Thymus (tissue), 11 donors: Measurements from ENCODE around the gene NCAM1. TPM values are rescaled to one million over a fixed set of nuclear protein-coding genes. Genes with fewer than 3 reads are reported as not detected.

ENCODE experiments used
- DNase-seq, 9 donors: peaks; one replicate each; pipeline ENCODE4 v3.0.0-alpha.2; 2013; ENCODE audit warnings: low spot score in 9 of 9, low read depth in 6 of 9, missing footprints in 1 of 9
- H3K27ac ChIP-seq, 2 donors: one replicate each; pipeline ENCODE4 v1.5.1; 2013; ENCODE audit warnings: control low read depth in 1 of 2, low read depth in 1 of 2, low read length in 1 of 2, mild to moderate bottlenecking in 1 of 2, moderate library complexity in 1 of 2
- H3K27me3 ChIP-seq, 2 donors: one replicate each; pipeline ENCODE4 v1.5.1; 2013; ENCODE audit warnings: low read length in 1 of 2; ENCODE audit not compliant: control insufficient read depth in 2 of 2, insufficient read depth in 1 of 2
- H3K36me3 ChIP-seq, 2 donors: one replicate each; pipeline ENCODE4 v1.5.1; 2013; ENCODE audit warnings: low read length in 1 of 2, mild to moderate bottlenecking in 1 of 2, moderate library complexity in 1 of 2; ENCODE audit not compliant: control insufficient read depth in 2 of 2, insufficient read depth in 2 of 2
- H3K4me1 ChIP-seq, 2 donors: one replicate each; pipeline ENCODE4 v1.5.1; 2013; ENCODE audit warnings: low read length in 2 of 2; ENCODE audit not compliant: control insufficient read depth in 2 of 2, insufficient read depth in 2 of 2
- H3K4me3 ChIP-seq, 2 donors: one replicate each; pipeline ENCODE4 v1.5.1; 2013; ENCODE audit warnings: low read length in 2 of 2, control low read depth in 1 of 2, mild to moderate bottlenecking in 1 of 2
- H3K9me3 ChIP-seq, 2 donors: one replicate each; pipeline ENCODE4 v1.5.1; 2013; ENCODE audit warnings: low read length in 1 of 2, mild to moderate bottlenecking in 1 of 2; ENCODE audit not compliant: control insufficient read depth in 2 of 2, insufficient read depth in 1 of 2
- WGBS: extraction: QIAGEN DNeasy Blood & Tissue Kit; methylation state at CpG from one replicate; pipeline ENCODE4 v1.1.7; 2013; 5-methylcytosine and 5-hydroxymethylcytosine counted together
- polyA plus RNA-seq: library from polyadenylated mRNA; stranded (reverse); fragments of 200-250 nt; gene quantifications from one replicate; pipeline ENCODE4 v1.2.3, GENCODE V29; 2013
- total RNA-seq: library from RNA; stranded (reverse); fragments of 120-200 nt; gene quantifications from one replicate; pipeline ENCODE4 v1.2.4, GENCODE V29; 2013
- donor health status: healthy.

Gene NCAM1
- total and polyA plus RNA-seq, 2 donors = 0.47 to 0.68 TPM

- WGBS = 98% methylated on average over 5 of the region's 5 CpGs
- Histone ChIP-seq H3K27me3 (no peaks in the 10 kb centered on the region), H3K4me3 (no peak overlapping the region), H3K36me3 (peaks cover 0 to 5% of the 10 kb centered on the region in 2 donors), H3K27ac (no peak overlapping the region), H3K9me3 (no peaks in the 10 kb centered on the region), H3K4me1 (no peaks in the 10 kb centered on the region)
- no peak for DNase-seq
Measured at GRCh38 chr11:113324250-113324649, 363.0 kb downstream of the NCAM1 start.
